Measurements from ENCODE around the gene CENPL.

CENPL gene

DNA sequence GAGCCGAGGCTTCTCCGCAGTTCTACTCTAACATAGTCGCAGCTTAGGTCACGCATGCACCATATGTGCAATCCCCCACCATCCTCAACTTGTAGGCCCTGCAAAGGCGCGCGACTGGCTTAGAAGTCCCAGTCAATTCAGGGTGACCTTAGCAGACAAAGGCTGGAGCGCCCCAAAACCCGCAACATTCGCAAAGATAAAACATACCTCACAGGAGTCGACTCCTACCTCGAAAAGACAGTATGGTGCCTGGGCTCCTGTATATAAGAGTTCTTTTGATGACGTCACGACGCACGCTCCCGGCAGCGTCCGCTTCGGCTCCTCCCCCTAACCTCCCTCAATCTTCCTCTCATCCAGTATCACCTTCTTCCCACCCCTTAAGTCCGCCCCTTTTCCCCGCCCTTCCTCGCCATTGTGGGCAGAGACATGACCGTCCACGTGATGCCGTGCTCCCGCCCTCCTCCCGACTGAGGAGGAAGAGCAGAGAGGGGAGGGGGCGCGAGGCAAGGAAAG lies 43.1 kb upstream of the CENPL start, which contains the start of gene GAS5:
Gene GAS5, minus strand, starts transcription at position 237 of the 513 bp plus-strand sequence.
- Histone ChIP-seq H3K27me3 (ENCODE audit: insufficient read depth, low read length, poor library complexity) (no peaks in the 10 kb centered on the region), H3K9me3 (ENCODE audit: insufficient read depth, low read length, severe bottlenecking) (no peaks in the 10 kb centered on the region), H4K20me1 (ENCODE audit: insufficient read depth, low read length) (peaks cover 27% of the 10 kb centered on the region; the same call in 1 of the 2 replicates), H3K4me3 (ENCODE audit: low read depth in 1 of 2, low read length in 2 of 2) (peak within 1 kb of the TSS; percentile 67 to 73), H3K79me2 (ENCODE audit: insufficient read depth, low read length) (peaks cover 36% of the 10 kb centered on the region), H3K9ac (ENCODE audit: low read depth, low read length) (peak within 1 kb of the TSS; percentile 88), H2AFZ (ENCODE audit: low read depth, low read length) (peak within 1 kb of the TSS; percentile 97), H3K36me3 (ENCODE audit: insufficient read depth, low read length) (peaks cover 62% of the 10 kb centered on the region), H3K27ac (ENCODE audit: low read length) (peak within 1 kb of the TSS; percentile 93), H3K4me2 (ENCODE audit: insufficient read depth, low read length) (peak within 1 kb of the TSS; percentile 97), H3K4me1 (ENCODE audit: insufficient read depth, low read length) (peaks cover 65% of the 10 kb centered on the region)
- ATAC-seq (ENCODE audit: insufficient read depth, low read depth) (peak; percentile 87), DNase-seq (peak; percentile 100)
- TF ChIP-seq, protein P1, sequence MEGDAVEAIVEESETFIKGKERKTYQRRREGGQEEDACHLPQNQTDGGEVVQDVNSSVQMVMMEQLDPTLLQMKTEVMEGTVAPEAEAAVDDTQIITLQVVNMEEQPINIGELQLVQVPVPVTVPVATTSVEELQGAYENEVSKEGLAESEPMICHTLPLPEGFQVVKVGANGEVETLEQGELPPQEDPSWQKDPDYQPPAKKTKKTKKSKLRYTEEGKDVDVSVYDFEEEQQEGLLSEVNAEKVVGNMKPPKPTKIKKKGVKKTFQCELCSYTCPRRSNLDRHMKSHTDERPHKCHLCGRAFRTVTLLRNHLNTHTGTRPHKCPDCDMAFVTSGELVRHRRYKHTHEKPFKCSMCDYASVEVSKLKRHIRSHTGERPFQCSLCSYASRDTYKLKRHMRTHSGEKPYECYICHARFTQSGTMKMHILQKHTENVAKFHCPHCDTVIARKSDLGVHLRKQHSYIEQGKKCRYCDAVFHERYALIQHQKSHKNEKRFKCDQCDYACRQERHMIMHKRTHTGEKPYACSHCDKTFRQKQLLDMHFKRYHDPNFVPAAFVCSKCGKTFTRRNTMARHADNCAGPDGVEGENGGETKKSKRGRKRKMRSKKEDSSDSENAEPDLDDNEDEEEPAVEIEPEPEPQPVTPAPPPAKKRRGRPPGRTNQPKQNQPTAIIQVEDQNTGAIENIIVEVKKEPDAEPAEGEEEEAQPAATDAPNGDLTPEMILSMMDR (IDR thresholded peaks at IDR 0.05; ENCODE audit: borderline replicate concordance, extremely low read depth, low read length, poor library complexity, severe bottlenecking) = no peak
- TF ChIP-seq EZH2 (IDR thresholded peaks at IDR 0.05; ENCODE audit: borderline replicate concordance, low read depth, low read length, severe bottlenecking) = no peak

DNA sequence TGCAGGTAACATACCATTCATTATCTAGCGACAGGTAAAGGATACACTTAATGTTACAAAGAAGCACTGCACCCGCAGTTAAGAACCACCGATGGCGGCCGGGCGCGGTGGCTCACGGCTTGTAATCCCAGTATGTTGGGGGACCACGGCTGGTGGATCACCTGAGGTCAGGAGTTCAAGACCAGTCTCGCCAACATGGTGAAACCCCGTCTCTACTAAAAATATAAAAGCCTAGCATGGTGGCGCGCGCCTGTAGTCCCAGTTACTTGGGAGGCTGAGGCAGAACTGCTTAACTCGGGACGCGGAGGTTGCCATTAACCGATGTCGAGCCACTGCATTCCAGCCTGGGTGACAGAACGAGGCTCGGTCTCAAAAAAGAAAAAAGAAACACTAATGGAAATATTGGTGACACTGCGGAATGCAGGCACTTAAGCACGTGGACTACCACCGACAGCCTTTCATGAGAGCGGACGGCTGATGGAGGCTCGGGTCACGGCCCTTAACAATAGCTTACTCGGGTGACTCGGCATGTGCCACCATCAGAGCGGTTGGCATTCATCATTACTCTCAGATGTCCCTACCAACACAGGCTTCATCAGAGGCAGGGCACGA lies 42.6 kb upstream of the CENPL start:
- H3K4me3 ChIP-seq (ENCODE audit: low read depth in 1 of 2, low read length in 2 of 2) = peak overlapping the region; percentile 67 to 73; a peak in 3 of 4 replicates
- H3K9ac ChIP-seq (ENCODE audit: low read depth, low read length) = peak overlapping the region; percentile 61
- H3K4me1 ChIP-seq (ENCODE audit: insufficient read depth, low read length) = peaks cover 60% of the 10 kb centered on the region
- no peak for TF ChIP-seq EZH2 (IDR thresholded peaks at IDR 0.05; ENCODE audit: borderline replicate concordance, low read depth, low read length, severe bottlenecking)
- TF ChIP-seq, protein P1 (IDR thresholded peaks at IDR 0.05; ENCODE audit: borderline replicate concordance, extremely low read depth, low read length, poor library complexity, severe bottlenecking) = no peak
- H3K4me2 ChIP-seq (ENCODE audit: insufficient read depth, low read length) = peak overlapping the region; percentile 69
- H3K79me2 ChIP-seq (ENCODE audit: insufficient read depth, low read length) = peaks cover 36% of the 10 kb centered on the region
- no peaks in the 10 kb centered on the region for H3K9me3 ChIP-seq (ENCODE audit: insufficient read depth, low read length, severe bottlenecking)
- no peak for DNase-seq
- H4K20me1 ChIP-seq (ENCODE audit: insufficient read depth, low read length) = peaks cover 27% of the 10 kb centered on the region; the same call in 1 of the 2 replicates
- H3K27ac ChIP-seq (ENCODE audit: low read length) = peak overlapping the region; percentile 88
- no peak for ATAC-seq (ENCODE audit: insufficient read depth, low read depth)
- H3K27me3 ChIP-seq (ENCODE audit: insufficient read depth, low read length, poor library complexity) = no peaks in the 10 kb centered on the region
- H3K36me3 ChIP-seq (ENCODE audit: insufficient read depth, low read length) = peaks cover 68% of the 10 kb centered on the region
- H2AFZ ChIP-seq (ENCODE audit: low read depth, low read length) = peak overlapping the region; percentile 74

DNA sequence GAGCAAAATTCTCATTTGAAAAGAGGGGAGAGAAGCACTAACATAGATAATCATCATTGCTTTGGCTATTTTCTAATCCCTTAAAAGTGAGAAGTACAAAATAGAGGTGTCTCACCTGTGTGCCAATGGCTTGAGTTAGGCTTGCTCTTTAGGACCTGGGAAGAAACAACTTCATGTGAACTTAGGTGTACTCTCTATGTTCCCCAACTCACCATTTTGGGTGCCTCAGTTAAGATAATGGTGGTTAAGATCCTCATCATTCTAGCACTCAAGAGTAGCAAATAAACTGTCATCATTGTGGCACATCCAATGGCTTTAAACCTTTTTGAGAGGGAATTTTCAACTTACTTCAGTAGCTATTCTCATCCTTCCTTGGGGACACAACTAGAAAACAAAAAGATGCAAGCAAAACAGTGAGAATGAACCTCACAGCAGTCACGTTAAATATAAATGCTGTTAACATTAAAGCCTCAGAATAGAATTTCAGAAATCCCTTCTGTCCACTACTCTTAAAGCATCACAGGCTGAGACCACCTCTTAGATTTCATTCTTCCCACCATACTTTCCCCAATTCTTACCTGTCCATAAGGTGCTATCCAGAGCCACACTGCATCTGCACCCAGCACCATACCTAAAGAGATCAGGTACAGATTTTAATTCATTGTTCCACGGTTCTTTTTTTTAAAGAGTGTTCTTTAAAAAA lies 41.9 kb upstream of the CENPL start:
- peak overlapping the region; percentile 67 to 73; a peak in 3 of 4 replicates for H3K4me3 ChIP-seq (ENCODE audit: low read depth in 1 of 2, low read length in 2 of 2)
- no peak for TF ChIP-seq EZH2 (IDR thresholded peaks at IDR 0.05; ENCODE audit: borderline replicate concordance, low read depth, low read length, severe bottlenecking)
- TF ChIP-seq, protein P1 (IDR thresholded peaks at IDR 0.05; ENCODE audit: borderline replicate concordance, extremely low read depth, low read length, poor library complexity, severe bottlenecking) = no peak
- H3K4me1 ChIP-seq (ENCODE audit: insufficient read depth, low read length) = peaks cover 57% of the 10 kb centered on the region
- DNase-seq (no peak), ATAC-seq (ENCODE audit: insufficient read depth, low read depth) (no peak)
- H3K36me3 ChIP-seq (ENCODE audit: insufficient read depth, low read length) = peaks cover 73% of the 10 kb centered on the region
- peaks cover 36% of the 10 kb centered on the region for H3K79me2 ChIP-seq (ENCODE audit: insufficient read depth, low read length)
- peaks cover 27% of the 10 kb centered on the region; the same call in 1 of the 2 replicates for H4K20me1 ChIP-seq (ENCODE audit: insufficient read depth, low read length)
- H2AFZ ChIP-seq (ENCODE audit: low read depth, low read length) = no peak overlapping the region
- H3K9me3 ChIP-seq (ENCODE audit: insufficient read depth, low read length, severe bottlenecking) = no peaks in the 10 kb centered on the region
- H3K9ac ChIP-seq (ENCODE audit: low read depth, low read length) = peak overlapping the region; percentile 61
- peak overlapping the region; percentile 69 for H3K4me2 ChIP-seq (ENCODE audit: insufficient read depth, low read length)
- H3K27ac ChIP-seq (ENCODE audit: low read length) = peak overlapping the region; percentile 88
- no peaks in the 10 kb centered on the region for H3K27me3 ChIP-seq (ENCODE audit: insufficient read depth, low read length, poor library complexity)

Measured in DND-41 (cell line).